HG03469 (cell line): ENCODE data around the gene KHNYN.
"Not testable (repeated sequence)": the region's sequence is repeated elsewhere in the genome, so short reads cannot be mapped to it uniquely, and the experiment has no call there.

Experiments
- ATAC-seq: cut with Tn5 transposase; IDR thresholded peaks from one replicate; pipeline ENCODE4 v1.9.1; 2021; ENCODE audit warnings: mild to moderate bottlenecking, moderate library complexity, moderate number of reproducible peaks; ENCODE audit not compliant: unreplicated experiment

KHNYN gene

GRCh38 chr14:24437020-24437735, 7.4 kb downstream of the KHNYN start:
- no peak for ATAC-seq

GRCh38 chr14:24437736-24438067, 7.9 kb downstream of the KHNYN start:
- ATAC-seq, result no peak

GRCh38 chr14:24438223-24439097, 8.7 kb downstream of the KHNYN start:
- ATAC-seq, result no peak

GRCh38 chr14:24439257-24439656, 9.5 kb downstream of the KHNYN start:
- ATAC-seq, result no peak

GRCh38 chr14:24439830-24440605, 10.3 kb downstream of the KHNYN start:
- no peak for ATAC-seq

- ATAC-seq, result no peak
Observed at GRCh38 chr14:24440606-24441399, 11.0 kb downstream of the KHNYN start.

GRCh38 chr14:24441485-24441884, 11.7 kb downstream of the KHNYN start:
- no peak for ATAC-seq

GRCh38 chr14:24441904-24442239, 12.1 kb downstream of the KHNYN start:
- no peak for ATAC-seq

GRCh38 chr14:24442240-24443052, 12.7 kb downstream of the KHNYN start, which contains the start of gene SDR39U1:
Gene SDR39U1, minus strand, starts transcription at chr14:24442776. Its CDS starts 7 bp downstream, at chr14:24442769.
- ATAC-seq, result peak; percentile 90

GRCh38 chr14:24443053-24443665, 13.4 kb downstream of the KHNYN start:
- ATAC-seq, result no peak

GRCh38 chr14:24450828-24451227, 21.1 kb downstream of the KHNYN start:
- not testable (repeated sequence) for ATAC-seq

- no peak for ATAC-seq
Observed at GRCh38 chr14:24456980-24457379, 27.2 kb downstream of the KHNYN start.

GRCh38 chr14:24458736-24459135, 29.0 kb downstream of the KHNYN start:
- ATAC-seq, result no peak

GRCh38 chr14:24459331-24459730, 29.6 kb downstream of the KHNYN start:
- ATAC-seq, result no peak

- no peak for ATAC-seq
Observed at GRCh38 chr14:24461336-24461735, 31.6 kb downstream of the KHNYN start.

GRCh38 chr14:24463017-24463883, 33.5 kb downstream of the KHNYN start:
- no peak for ATAC-seq

GRCh38 chr14:24463884-24464785, 34.4 kb downstream of the KHNYN start:
- ATAC-seq, result no peak
